ENCODE measurements around the gene SPACA4. TPM values are rescaled to one million over a fixed set of nuclear protein-coding genes. Genes with fewer than 3 reads are reported as not detected.
A peak's percentile ranks its signal among the peaks of the same experiment; 100 is the strongest.

SPACA4 gene
- polyA plus RNA-seq, 1 of the 3 experiments (the other 2 are of a cell fraction): not detected

DNA sequence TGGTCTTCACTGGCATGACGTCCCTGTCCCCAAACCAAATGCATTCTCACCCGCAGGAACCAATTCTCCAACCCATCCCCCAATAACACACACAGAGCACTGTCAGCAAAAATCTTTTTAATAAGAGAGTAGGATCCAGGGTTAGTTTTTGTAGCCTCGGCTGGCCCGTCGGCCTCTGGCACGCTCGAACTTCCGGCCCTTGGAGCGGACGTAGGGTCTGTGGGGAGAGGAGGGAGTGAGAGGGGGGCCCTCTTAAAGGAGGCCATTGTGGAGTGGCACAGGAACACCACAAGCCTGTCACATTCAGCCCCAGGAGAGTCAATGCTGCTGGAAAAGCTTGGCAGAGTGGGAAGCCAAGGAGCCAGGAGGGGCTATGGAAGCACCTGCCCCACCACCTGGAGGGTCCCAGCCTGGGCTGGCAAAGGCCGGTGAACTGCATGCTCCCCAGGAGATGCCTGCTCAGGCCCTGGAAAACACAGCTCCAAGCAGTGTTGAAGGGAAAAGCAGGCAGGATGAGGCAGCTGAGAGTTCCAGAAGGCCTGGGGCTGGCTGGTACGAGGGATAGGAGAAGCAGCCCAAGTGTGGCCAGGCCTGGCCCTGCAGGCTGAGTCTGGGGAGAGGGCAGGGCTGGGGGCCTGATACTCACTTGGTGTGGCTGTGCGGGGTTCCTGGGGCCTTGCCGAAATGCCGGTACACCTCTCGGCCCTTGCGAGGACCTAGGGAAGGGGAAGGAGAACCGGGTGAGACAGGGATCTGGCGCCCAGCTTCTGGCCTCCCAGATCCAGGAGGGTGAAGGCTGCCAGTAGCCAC, 8.9 kb downstream of the SPACA4 start (continued):
- TF ChIP-seq, protein P1, sequence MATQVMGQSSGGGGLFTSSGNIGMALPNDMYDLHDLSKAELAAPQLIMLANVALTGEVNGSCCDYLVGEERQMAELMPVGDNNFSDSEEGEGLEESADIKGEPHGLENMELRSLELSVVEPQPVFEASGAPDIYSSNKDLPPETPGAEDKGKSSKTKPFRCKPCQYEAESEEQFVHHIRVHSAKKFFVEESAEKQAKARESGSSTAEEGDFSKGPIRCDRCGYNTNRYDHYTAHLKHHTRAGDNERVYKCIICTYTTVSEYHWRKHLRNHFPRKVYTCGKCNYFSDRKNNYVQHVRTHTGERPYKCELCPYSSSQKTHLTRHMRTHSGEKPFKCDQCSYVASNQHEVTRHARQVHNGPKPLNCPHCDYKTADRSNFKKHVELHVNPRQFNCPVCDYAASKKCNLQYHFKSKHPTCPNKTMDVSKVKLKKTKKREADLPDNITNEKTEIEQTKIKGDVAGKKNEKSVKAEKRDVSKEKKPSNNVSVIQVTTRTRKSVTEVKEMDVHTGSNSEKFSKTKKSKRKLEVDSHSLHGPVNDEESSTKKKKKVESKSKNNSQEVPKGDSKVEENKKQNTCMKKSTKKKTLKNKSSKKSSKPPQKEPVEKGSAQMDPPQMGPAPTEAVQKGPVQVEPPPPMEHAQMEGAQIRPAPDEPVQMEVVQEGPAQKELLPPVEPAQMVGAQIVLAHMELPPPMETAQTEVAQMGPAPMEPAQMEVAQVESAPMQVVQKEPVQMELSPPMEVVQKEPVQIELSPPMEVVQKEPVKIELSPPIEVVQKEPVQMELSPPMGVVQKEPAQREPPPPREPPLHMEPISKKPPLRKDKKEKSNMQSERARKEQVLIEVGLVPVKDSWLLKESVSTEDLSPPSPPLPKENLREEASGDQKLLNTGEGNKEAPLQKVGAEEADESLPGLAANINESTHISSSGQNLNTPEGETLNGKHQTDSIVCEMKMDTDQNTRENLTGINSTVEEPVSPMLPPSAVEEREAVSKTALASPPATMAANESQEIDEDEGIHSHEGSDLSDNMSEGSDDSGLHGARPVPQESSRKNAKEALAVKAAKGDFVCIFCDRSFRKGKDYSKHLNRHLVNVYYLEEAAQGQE (IDR thresholded peaks at IDR 0.05; ENCODE audit: low read depth, low read length): no peak
- TF ChIP-seq, protein P2, sequence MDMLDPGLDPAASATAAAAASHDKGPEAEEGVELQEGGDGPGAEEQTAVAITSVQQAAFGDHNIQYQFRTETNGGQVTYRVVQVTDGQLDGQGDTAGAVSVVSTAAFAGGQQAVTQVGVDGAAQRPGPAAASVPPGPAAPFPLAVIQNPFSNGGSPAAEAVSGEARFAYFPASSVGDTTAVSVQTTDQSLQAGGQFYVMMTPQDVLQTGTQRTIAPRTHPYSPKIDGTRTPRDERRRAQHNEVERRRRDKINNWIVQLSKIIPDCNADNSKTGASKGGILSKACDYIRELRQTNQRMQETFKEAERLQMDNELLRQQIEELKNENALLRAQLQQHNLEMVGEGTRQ (IDR thresholded peaks at IDR 0.05; ENCODE audit: borderline replicate concordance, low read depth, low read length): no peak
- TF ChIP-seq RXRA (IDR thresholded peaks at IDR 0.05; ENCODE audit: borderline replicate concordance, low read depth) (no peak), SMC3 (IDR thresholded peaks at IDR 0.05; ENCODE audit: low read depth, low read length) (no peak), TEAD4 (IDR thresholded peaks at IDR 0.05; ENCODE audit: borderline replicate concordance, insufficient read depth) (no peak), EZH2phosphoT487 (IDR thresholded peaks at IDR 0.05; ENCODE audit: borderline replicate concordance, low read depth) (no peak)
- TF ChIP-seq, protein P3, sequence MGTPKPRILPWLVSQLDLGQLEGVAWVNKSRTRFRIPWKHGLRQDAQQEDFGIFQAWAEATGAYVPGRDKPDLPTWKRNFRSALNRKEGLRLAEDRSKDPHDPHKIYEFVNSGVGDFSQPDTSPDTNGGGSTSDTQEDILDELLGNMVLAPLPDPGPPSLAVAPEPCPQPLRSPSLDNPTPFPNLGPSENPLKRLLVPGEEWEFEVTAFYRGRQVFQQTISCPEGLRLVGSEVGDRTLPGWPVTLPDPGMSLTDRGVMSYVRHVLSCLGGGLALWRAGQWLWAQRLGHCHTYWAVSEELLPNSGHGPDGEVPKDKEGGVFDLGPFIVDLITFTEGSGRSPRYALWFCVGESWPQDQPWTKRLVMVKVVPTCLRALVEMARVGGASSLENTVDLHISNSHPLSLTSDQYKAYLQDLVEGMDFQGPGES (IDR thresholded peaks at IDR 0.05; ENCODE audit: low read depth, low read length): no peak
- TF ChIP-seq, protein P4, sequence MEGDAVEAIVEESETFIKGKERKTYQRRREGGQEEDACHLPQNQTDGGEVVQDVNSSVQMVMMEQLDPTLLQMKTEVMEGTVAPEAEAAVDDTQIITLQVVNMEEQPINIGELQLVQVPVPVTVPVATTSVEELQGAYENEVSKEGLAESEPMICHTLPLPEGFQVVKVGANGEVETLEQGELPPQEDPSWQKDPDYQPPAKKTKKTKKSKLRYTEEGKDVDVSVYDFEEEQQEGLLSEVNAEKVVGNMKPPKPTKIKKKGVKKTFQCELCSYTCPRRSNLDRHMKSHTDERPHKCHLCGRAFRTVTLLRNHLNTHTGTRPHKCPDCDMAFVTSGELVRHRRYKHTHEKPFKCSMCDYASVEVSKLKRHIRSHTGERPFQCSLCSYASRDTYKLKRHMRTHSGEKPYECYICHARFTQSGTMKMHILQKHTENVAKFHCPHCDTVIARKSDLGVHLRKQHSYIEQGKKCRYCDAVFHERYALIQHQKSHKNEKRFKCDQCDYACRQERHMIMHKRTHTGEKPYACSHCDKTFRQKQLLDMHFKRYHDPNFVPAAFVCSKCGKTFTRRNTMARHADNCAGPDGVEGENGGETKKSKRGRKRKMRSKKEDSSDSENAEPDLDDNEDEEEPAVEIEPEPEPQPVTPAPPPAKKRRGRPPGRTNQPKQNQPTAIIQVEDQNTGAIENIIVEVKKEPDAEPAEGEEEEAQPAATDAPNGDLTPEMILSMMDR (IDR thresholded peaks at IDR 0.05): no peak

DNA sequence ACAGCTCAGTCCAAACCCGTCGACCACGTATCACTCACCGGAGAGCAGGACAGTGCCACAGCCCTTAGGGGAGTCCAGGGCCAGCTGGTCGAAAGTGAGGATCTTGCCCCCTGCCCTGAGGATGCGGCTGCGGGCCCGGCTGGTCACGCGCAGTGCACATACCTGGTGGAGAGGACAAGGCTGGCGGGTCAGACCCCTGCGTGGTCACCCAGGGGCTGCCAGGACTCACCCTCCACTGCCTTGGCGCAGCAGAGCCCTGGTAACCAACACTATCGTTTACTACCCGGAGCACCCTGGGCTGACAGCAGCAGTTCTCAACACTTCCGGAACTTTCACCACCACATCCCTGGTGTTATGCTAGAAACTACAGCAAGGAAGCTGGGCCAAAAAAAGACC, 9.5 kb downstream of the SPACA4 start:
- no peak overlapping the region for H3K4me3 ChIP-seq (ENCODE audit: low read depth in 2 of 2, low read length in 1 of 2)
- H3K9me2 ChIP-seq: no peaks in the 10 kb centered on the region
- TF ChIP-seq TEAD4 (IDR thresholded peaks at IDR 0.05; ENCODE audit: borderline replicate concordance, insufficient read depth) (no peak), SIN3A (IDR thresholded peaks at IDR 0.05; ENCODE audit: borderline replicate concordance, low read depth, low read length) (no peak)
- no peaks in the 10 kb centered on the region for H3K9me3 ChIP-seq
- peaks cover 39% of the 10 kb centered on the region for H4K20me1 ChIP-seq (ENCODE audit: insufficient read depth)
- no peaks in the 10 kb centered on the region for H3K27me3 ChIP-seq (ENCODE audit: insufficient read depth)
- no peak for DNase-seq
- ChIA-PET CTCF (interaction anchor here (0.6 to 3.7 kb wide), 4 partner anchors 8 to 918 kb away, joined by 3 to 26 read pairs (median 8); no protein-coding TSS in a partner anchor), POLR2A (interaction anchor here (1.0 kb wide), 1 partner anchor 10 kb away, joined by 3 read pairs; no protein-coding TSS in a partner anchor)
- peaks cover 11 to 38% of the 10 kb centered on the region in 2 experiments; a peak in 3 of 4 replicates for H3K4me1 ChIP-seq (ENCODE audit: control insufficient read depth in 1 of 2, insufficient read depth in 2 of 2, low read depth in 1 of 2, low read length in 1 of 2)
- H3K79me2 ChIP-seq (ENCODE audit: insufficient read depth): peaks cover 38% of the 10 kb centered on the region
- H3K36me3 ChIP-seq (replicated peaks in 1 of 2; ENCODE audit: control insufficient read depth in 1 of 2, insufficient read depth in 2 of 2, low read length in 1 of 2): peaks cover 28 to 33% of the 10 kb centered on the region in 2 experiments
- H3K4me2 ChIP-seq: peak overlapping the region; percentile 91; the same call in 1 of the 2 replicates
- no peak overlapping the region for H2AFZ ChIP-seq (ENCODE audit: low read depth)
- WGBS (ENCODE audit: low lambda C conversion rate): 98% methylated on average over 15 of the region's 16 CpGs
- H3K9ac ChIP-seq: no peak overlapping the region; the same call in 1 of the 2 replicates
- peaks cover 51% of the 10 kb centered on the region for H3F3A ChIP-seq (replicated peaks; ENCODE audit: insufficient read depth)
- peak overlapping the region in 1 of 2 experiments; percentile 19; a peak in 2 of 4 replicates for H3K27ac ChIP-seq (ENCODE audit: low read depth in 2 of 2, low read length in 1 of 2)

Measured in SK-N-SH (cell line).